ENCODE results near the gene GARNL3. TPM values are rescaled to one million over a fixed set of nuclear protein-coding genes. Genes with fewer than 3 reads are reported as not detected.

The GARNL3 gene
- total and polyA plus RNA-seq, 2 experiments from 2014 or later: 24.8 to 34.2 TPM

- no peak overlapping the region for H3K4me3 ChIP-seq
- TF ChIP-seq CTCF (IDR thresholded peaks at IDR 0.05; ENCODE audit: low read depth, low read length): no peak
- H3K27me3 ChIP-seq: peaks cover under 1% of the 10 kb centered on the region
Observed at GRCh38 chr9:127231666-127232065, 32.9 kb upstream of the GARNL3 start.

GRCh38 chr9:127232833-127233549 is 31.6 kb upstream of the GARNL3 start:
- no peak for TF ChIP-seq CTCF (IDR thresholded peaks at IDR 0.05; ENCODE audit: low read depth, low read length)
- Histone ChIP-seq H3K27ac (no peak overlapping the region), H3K27me3 (no peaks in the 10 kb centered on the region), H3K36me3 (no peaks in the 10 kb centered on the region), H3K4me3 (no peak overlapping the region), H3K9me3 (ENCODE audit: low read depth) (no peaks in the 10 kb centered on the region), H3K4me1 (ENCODE audit: low read depth) (no peaks in the 10 kb centered on the region)
- no peak for DNase-seq (ENCODE audit: low read depth in 1 of 2, low spot score in 1 of 2)

More at GRCh38 chr9:127231666-127232065, 32.9 kb upstream of the GARNL3 start:
- Histone ChIP-seq H3K4me1 (ENCODE audit: low read depth) (no peaks in the 10 kb centered on the region), H3K27ac (no peak overlapping the region), H3K36me3 (no peaks in the 10 kb centered on the region), H3K9me3 (ENCODE audit: low read depth) (no peaks in the 10 kb centered on the region)
- no peak for DNase-seq (ENCODE audit: low read depth in 1 of 2, low spot score in 1 of 2)

GRCh38 chr9:127233550-127233949 is 31.0 kb upstream of the GARNL3 start:
- no peaks in the 10 kb centered on the region for H3K36me3 ChIP-seq
- no peak overlapping the region for H3K27ac ChIP-seq
- H3K4me3 ChIP-seq: no peak overlapping the region
- no peaks in the 10 kb centered on the region for H3K4me1 ChIP-seq (ENCODE audit: low read depth)
- no peaks in the 10 kb centered on the region for H3K27me3 ChIP-seq
- no peaks in the 10 kb centered on the region for H3K9me3 ChIP-seq (ENCODE audit: low read depth)
- no peak for TF ChIP-seq CTCF (IDR thresholded peaks at IDR 0.05; ENCODE audit: low read depth, low read length)
- peak in 1 of 2 donors; percentile 21 for DNase-seq (ENCODE audit: low read depth in 1 of 2, low spot score in 1 of 2)

- TF ChIP-seq CTCF (IDR thresholded peaks at IDR 0.05; ENCODE audit: low read depth, low read length): no peak
- Histone ChIP-seq H3K4me3 (no peak overlapping the region), H3K27me3 (no peaks in the 10 kb centered on the region), H3K9me3 (ENCODE audit: low read depth) (no peaks in the 10 kb centered on the region), H3K4me1 (ENCODE audit: low read depth) (no peaks in the 10 kb centered on the region), H3K27ac (no peak overlapping the region), H3K36me3 (no peaks in the 10 kb centered on the region)
- no peak for DNase-seq (ENCODE audit: low read depth in 1 of 2, low spot score in 1 of 2)
Observed at GRCh38 chr9:127233989-127234388, 30.6 kb upstream of the GARNL3 start.

GRCh38 chr9:127237801-127238200 is 26.8 kb upstream of the GARNL3 start:
- no peaks in the 10 kb centered on the region for H3K9me3 ChIP-seq (ENCODE audit: low read depth)
- TF ChIP-seq CTCF (IDR thresholded peaks at IDR 0.05; ENCODE audit: low read depth, low read length): no peak
- H3K4me1 ChIP-seq (ENCODE audit: low read depth): peaks cover 12% of the 10 kb centered on the region
- no peak overlapping the region for H3K4me3 ChIP-seq
- no peak overlapping the region for H3K27ac ChIP-seq
- no peak for DNase-seq (ENCODE audit: low read depth in 1 of 2, low spot score in 1 of 2)
- no peaks in the 10 kb centered on the region for H3K27me3 ChIP-seq
- H3K36me3 ChIP-seq: no peaks in the 10 kb centered on the region

Measured in cardiac muscle cell (in vitro differentiated cells and primary cell).